ENCODE results near the gene HOXA11. TPM values are rescaled to one million over a fixed set of nuclear protein-coding genes. Genes with fewer than 3 reads are reported as not detected.

Gene HOXA11
- total RNA-seq, 1 donor from 2014 or later, result not detected

- H3K9me3 ChIP-seq, result no peaks in the 10 kb centered on the region
- H3K36me3 ChIP-seq, result no peaks in the 10 kb centered on the region
- intact Hi-C loops (cut with DNase I), result loop anchor here (2.0 to 10.0 kb wide), 3 partner anchors 473 to 1302 kb away; no protein-coding TSS in a partner anchor
- H3K27me3 ChIP-seq, result peaks cover 2% of the 10 kb centered on the region
- TF ChIP-seq, protein P1, sequence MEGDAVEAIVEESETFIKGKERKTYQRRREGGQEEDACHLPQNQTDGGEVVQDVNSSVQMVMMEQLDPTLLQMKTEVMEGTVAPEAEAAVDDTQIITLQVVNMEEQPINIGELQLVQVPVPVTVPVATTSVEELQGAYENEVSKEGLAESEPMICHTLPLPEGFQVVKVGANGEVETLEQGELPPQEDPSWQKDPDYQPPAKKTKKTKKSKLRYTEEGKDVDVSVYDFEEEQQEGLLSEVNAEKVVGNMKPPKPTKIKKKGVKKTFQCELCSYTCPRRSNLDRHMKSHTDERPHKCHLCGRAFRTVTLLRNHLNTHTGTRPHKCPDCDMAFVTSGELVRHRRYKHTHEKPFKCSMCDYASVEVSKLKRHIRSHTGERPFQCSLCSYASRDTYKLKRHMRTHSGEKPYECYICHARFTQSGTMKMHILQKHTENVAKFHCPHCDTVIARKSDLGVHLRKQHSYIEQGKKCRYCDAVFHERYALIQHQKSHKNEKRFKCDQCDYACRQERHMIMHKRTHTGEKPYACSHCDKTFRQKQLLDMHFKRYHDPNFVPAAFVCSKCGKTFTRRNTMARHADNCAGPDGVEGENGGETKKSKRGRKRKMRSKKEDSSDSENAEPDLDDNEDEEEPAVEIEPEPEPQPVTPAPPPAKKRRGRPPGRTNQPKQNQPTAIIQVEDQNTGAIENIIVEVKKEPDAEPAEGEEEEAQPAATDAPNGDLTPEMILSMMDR (IDR thresholded peaks at IDR 0.05), result no peak
- H3K27ac ChIP-seq, result no peak overlapping the region
- DNase-seq (ENCODE audit: low spot score in 2 of 2), result peak in 1 of 2 donors; percentile 62
- H3K4me3 ChIP-seq, result no peak overlapping the region
- H3K4me1 ChIP-seq, result peaks cover 3 to 5% of the 10 kb centered on the region in 2 donors
These were observed 25.5 kb downstream of the HOXA11 start for GRCh38 chr7:27159266-27160144.

- Histone ChIP-seq H3K4me3 (no peak overlapping the region), H3K27ac (no peak overlapping the region), H3K27me3 (no peaks in the 10 kb centered on the region), H3K9me3 (no peaks in the 10 kb centered on the region), H3K36me3 (no peaks in the 10 kb centered on the region), H3K4me1 (peaks cover 3 to 5% of the 10 kb centered on the region in 2 donors)
- TF ChIP-seq, protein P1 (IDR thresholded peaks at IDR 0.05), result no peak
- intact Hi-C loops (cut with DNase I), result loop anchor here (5.0 kb wide), 1 partner anchor 1301 kb away; no protein-coding TSS in a partner anchor
- peak in 1 of 2 donors; percentile 58 for DNase-seq (ENCODE audit: low spot score in 2 of 2)
These were observed 26.4 kb downstream of the HOXA11 start for GRCh38 chr7:27158436-27159265.

- H3K9me3 ChIP-seq, result no peaks in the 10 kb centered on the region
- H3K4me1 ChIP-seq, result peaks cover 3 to 6% of the 10 kb centered on the region in 2 donors
- no peak overlapping the region for H3K27ac ChIP-seq
- no peaks in the 10 kb centered on the region for H3K27me3 ChIP-seq
- peak in 1 of 2 donors; percentile 63 for DNase-seq (ENCODE audit: low spot score in 2 of 2)
- H3K4me3 ChIP-seq, result no peak overlapping the region
- TF ChIP-seq, protein P1 (IDR thresholded peaks at IDR 0.05), result no peak
- H3K36me3 ChIP-seq, result no peaks in the 10 kb centered on the region
- intact Hi-C loops (cut with DNase I), result loop anchor here (5.0 kb wide), 1 partner anchor 1301 kb away; no protein-coding TSS in a partner anchor
These were observed 27.2 kb downstream of the HOXA11 start for GRCh38 chr7:27157702-27158431.

DNA sequence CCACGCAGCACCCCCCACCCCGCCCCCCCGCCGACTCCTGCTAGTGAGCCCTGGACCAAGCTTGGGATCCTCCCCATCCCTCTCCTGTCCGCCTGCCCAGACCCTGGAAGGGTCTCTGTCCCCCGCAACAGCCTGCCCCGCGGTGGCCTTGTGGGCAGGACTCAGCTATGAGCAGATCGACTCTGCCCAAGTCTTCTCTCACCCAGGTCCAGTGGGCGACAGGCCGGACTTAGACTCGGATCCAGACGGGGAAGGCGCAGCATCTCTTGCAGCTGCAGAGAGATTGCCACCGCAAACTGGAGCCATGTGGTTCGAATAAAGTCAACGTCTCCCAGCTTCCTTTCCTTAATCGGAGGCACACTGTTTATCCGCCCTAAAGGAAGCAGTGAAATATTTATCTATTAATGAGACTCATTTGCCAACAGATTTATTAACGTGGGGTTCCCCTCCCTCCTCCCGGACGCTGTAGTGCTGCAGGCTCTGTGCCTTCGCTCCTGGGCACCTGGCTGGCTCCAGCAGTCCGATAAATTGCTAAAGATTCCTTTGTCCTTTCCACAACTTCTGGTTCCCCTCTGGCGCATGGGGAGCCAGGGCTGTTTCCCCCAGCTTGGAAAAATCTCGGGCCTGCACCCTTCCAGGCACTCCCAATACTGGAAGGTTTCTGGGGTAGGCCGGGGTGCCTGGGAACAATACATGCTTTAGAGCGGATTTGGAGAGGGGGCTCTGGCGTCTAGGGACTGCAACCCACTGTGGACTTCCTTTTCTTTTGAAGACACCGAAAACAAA, 27.9 kb downstream of the HOXA11 start:
- peak overlapping the region; percentile 68 to 73 for H3K27ac ChIP-seq
- H3K27me3 ChIP-seq, result no peaks in the 10 kb centered on the region
- intact Hi-C loops (cut with DNase I), result loop anchor here (5.0 kb wide), 1 partner anchor 1300 kb away; no protein-coding TSS in a partner anchor
- TF ChIP-seq, protein P1 (IDR thresholded peaks at IDR 0.05), result no peak
- DNase-seq (ENCODE audit: low spot score in 2 of 2), result peak in 1 of 2 donors; percentile 64
- H3K36me3 ChIP-seq, result no peaks in the 10 kb centered on the region
- H3K9me3 ChIP-seq, result no peaks in the 10 kb centered on the region
- H3K4me3 ChIP-seq, result peak overlapping the region; percentile 64 to 82
- H3K4me1 ChIP-seq, result peaks cover 3 to 11% of the 10 kb centered on the region in 2 donors
